Chondrocyte (in vitro differentiated cells): ENCODE measurements around the gene PRMT5. TPM values are rescaled to one million over a fixed set of nuclear protein-coding genes. Genes with fewer than 3 reads are reported as not detected.

Experiments used
- DNase-seq: peaks from one replicate; pipeline ENCODE4 v3.0.0; 2021; ENCODE audit warnings: mixed read lengths, low spot score
- H3K27ac Mint-ChIP-seq: one replicate; pipeline ENCODE4 v1.8.0; 2021; ENCODE audit warnings: mild to moderate bottlenecking, moderate library complexity, mixed read lengths; ENCODE audit not compliant: unreplicated experiment
- H3K27me3 Mint-ChIP-seq: 2 replicates; pipeline ENCODE4 v1.8.0; 2021; ENCODE audit warnings: low read depth, mixed read lengths
- H3K36me3 Mint-ChIP-seq: 2 replicates; pipeline ENCODE4 v1.8.0; 2021; ENCODE audit warnings: low read depth, mixed read lengths
- H3K4me1 Mint-ChIP-seq: 2 replicates; pipeline ENCODE4 v1.8.0; 2021; ENCODE audit warnings: low read depth, mild to moderate bottlenecking, mixed read lengths
- H3K4me3 Mint-ChIP-seq: one replicate; pipeline ENCODE4 v1.8.0; 2021; ENCODE audit warnings: mild to moderate bottlenecking, moderate library complexity, mixed read lengths; ENCODE audit not compliant: unreplicated experiment
- H3K9me3 Mint-ChIP-seq: 2 replicates; pipeline ENCODE4 v1.8.0; 2021; ENCODE audit warnings: low read depth, mixed read lengths
- CTCF ChIP-seq: fragments of 200-600 bp; sonication (generic); IDR thresholded peaks from 2 replicates; pipeline ENCODE4 v1.5.0; 2021; ENCODE audit warnings: antibody characterized with exemption, mild to moderate bottlenecking, moderate library complexity
- total RNA-seq: library from RNA; stranded (reverse); gene quantifications from 3 replicates; pipeline ENCODE4 v1.2.1, GENCODE V29; 2021

Gene PRMT5
- total RNA-seq, 1 donor from 2014 or later, result 50.4 TPM

GRCh38 chr14:22870811-22871223 is 58.4 kb downstream of the PRMT5 start:
- peaks cover 14% of the 10 kb centered on the region for H3K36me3 Mint-ChIP-seq
- no peaks in the 10 kb centered on the region for H3K9me3 Mint-ChIP-seq
- peaks cover 25% of the 10 kb centered on the region for H3K4me1 Mint-ChIP-seq
- H3K4me3 Mint-ChIP-seq, result peak overlapping the region; percentile 87
- DNase-seq, result no peak
- no peaks in the 10 kb centered on the region for H3K27me3 Mint-ChIP-seq
- H3K27ac Mint-ChIP-seq, result peak overlapping the region; percentile 97
- TF ChIP-seq CTCF, result no peak

Other genes with a start within 250 kb of the PRMT5 start
- gene OXA1L, start 162.7 kb downstream of the PRMT5 start, total RNA-seq, result 75.7 to 78.1 TPM (median 77.2 TPM) in 3 replicates
- gene SLC7A7, start 113.9 kb downstream of the PRMT5 start, total RNA-seq, result 0.46 to 1.5 TPM (median 1.5 TPM) in 3 replicates
- 71.5 to 93.2 TPM (median 74.7 TPM) in 3 replicates for gene MRPL52, start 99.5 kb downstream of the PRMT5 start, total RNA-seq
- gene MMP14, start 92.8 kb downstream of the PRMT5 start, total RNA-seq, result 486 to 1,030 TPM (median 987 TPM) in 3 replicates
- 124 to 168 TPM (median 167 TPM) in 3 replicates for gene LRP10, start 57.6 kb downstream of the PRMT5 start, total RNA-seq
- gene REM2, start 46.2 kb downstream of the PRMT5 start, total RNA-seq, result 0.10 TPM in 1 of 3 replicates, not detected in the others
- gene RBM23, start 10.2 kb downstream of the PRMT5 start, total RNA-seq, result 51.3 to 72.0 TPM (median 53.1 TPM) in 3 replicates
- gene HAUS4, start 27.7 kb upstream of the PRMT5 start, total RNA-seq, result 27.6 to 35.2 TPM (median 29.3 TPM) in 3 replicates
- gene AJUBA, start 53.2 kb upstream of the PRMT5 start, total RNA-seq, result 56.5 to 124 TPM (median 124 TPM) in 3 replicates
- gene C14orf93, start 80.8 kb upstream of the PRMT5 start, total RNA-seq, result 6.0 to 7.6 TPM (median 6.0 TPM) in 3 replicates
- gene PSMB5, start 105.5 kb upstream of the PRMT5 start, total RNA-seq, result 151 to 207 TPM (median 172 TPM) in 3 replicates
- not detected in 3 replicates for gene PSMB11, start 112.8 kb upstream of the PRMT5 start, total RNA-seq
- 9.3 to 10.6 TPM (median 10.2 TPM) in 3 replicates for gene CDH24, start 128.1 kb upstream of the PRMT5 start, total RNA-seq
- 129 to 169 TPM (median 137 TPM) in 3 replicates for gene ACIN1, start 165.8 kb upstream of the PRMT5 start, total RNA-seq
- 51.0 to 56.8 TPM (median 52.5 TPM) in 3 replicates for gene C14orf119, start 166.1 kb upstream of the PRMT5 start, total RNA-seq
- not detected in 3 replicates for gene CIROP, start 175.6 kb upstream of the PRMT5 start, total RNA-seq
- gene CEBPE, start 189.9 kb upstream of the PRMT5 start, total RNA-seq, result not detected in 3 replicates